SK-N-SH (cell line): Measurements from ENCODE around the gene RASAL2. TPM values are rescaled to one million over a fixed set of nuclear protein-coding genes. Genes with fewer than 3 reads are reported as not detected.
A peak's percentile ranks its signal among the peaks of the same experiment; 100 is the strongest.

Experiments used
- CTCF ChIA-PET: fragments of 300-600, 350-600 bp; formaldehyde crosslinking; extraction: SDS; loops from one replicate; lab custom pipeline; 2021; lab: Yijun Ruan, JAX
- POLR2A ChIA-PET: fragments of 350-600 bp; sonication (Branson Sonifier 250); formaldehyde crosslinking; extraction: SDS; loops from one replicate; lab custom pipeline; 2020; ENCODE audit warnings: antibody characterized with exemption, inconsistent platforms; lab: Yijun Ruan, JAX
- DNase-seq: peaks from one replicate; pipeline ENCODE4 v3.0.0; 2012
- H2AFZ ChIP-seq: fragments of 200-600 bp; sonication (generic); 2 replicates; pipeline ENCODE4 v1.8.1; 2016; ENCODE audit warnings: antibody characterized with exemption, mild to moderate bottlenecking, low read depth
- H3F3A ChIP-seq: fragments of 200-600 bp; sonication (generic); replicated peaks from 2 replicates; pipeline ENCODE3; 2016; ENCODE audit warnings: antibody characterized with exemption, mild to moderate bottlenecking; ENCODE audit not compliant: insufficient read depth
- H3K27ac ChIP-seq, 2 experiments: fragments of 200-500 bp in 1 of 2; fragments of 200-600 bp in 1 of 2; sonication (Bioruptor generic) in 1 of 2; sonication (generic), shearing (Covaris generic) in 1 of 2; 2 replicates each; pipeline versions ENCODE4 v1.5.1 to v1.6.1; 2014 to 2016; ENCODE audit warnings: low read depth in 2 of 2, inconsistent platforms in 1 of 2, low read length in 1 of 2, mild to moderate bottlenecking in 1 of 2, mixed read lengths in 1 of 2
- H3K27me3 ChIP-seq: fragments of 200-600 bp; sonication (generic), shearing (Covaris generic); 2 replicates; pipeline ENCODE4 v1.6.1; 2016; ENCODE audit warnings: mixed run types; ENCODE audit not compliant: insufficient read depth
- H3K36me3 ChIP-seq, 2 experiments: fragments of 200-500 bp in 1 of 2; fragments of 200-600 bp in 1 of 2; sonication (Bioruptor generic) in 1 of 2; sonication (generic) in 1 of 2; replicated peaks in 1 of 2; 2 replicates each; pipeline versions ENCODE3 to v1.5.1; 2014 to 2016; ENCODE audit warnings: low read length in 1 of 2, mild to moderate bottlenecking in 1 of 2; ENCODE audit not compliant: insufficient read depth in 2 of 2, control insufficient read depth in 1 of 2
- H3K4me1 ChIP-seq, 2 experiments: fragments of 200-500 bp in 1 of 2; fragments of 200-600 bp in 1 of 2; sonication (Bioruptor generic) in 1 of 2; sonication (generic), shearing (Covaris generic) in 1 of 2; 2 replicates each; pipeline versions ENCODE4 v1.5.1 to v1.6.1; 2014 to 2016; ENCODE audit warnings: low read depth in 1 of 2, low read length in 1 of 2, mixed run types in 1 of 2; ENCODE audit not compliant: insufficient read depth in 2 of 2, control insufficient read depth in 1 of 2
- H3K4me2 ChIP-seq: fragments of 200-600 bp; sonication (generic), shearing (Covaris generic); 2 replicates; pipeline ENCODE4 v1.6.1; 2017; ENCODE audit warnings: mixed run types
- H3K4me3 ChIP-seq, 2 experiments: fragments of 200-500 bp in 1 of 2; fragments of 200-600 bp in 1 of 2; sonication (Bioruptor generic) in 1 of 2; sonication (generic), shearing (Covaris generic) in 1 of 2; 2 replicates each; pipeline versions ENCODE4 v1.5.1 to v1.8.1; 2014 to 2016; ENCODE audit warnings: low read depth in 2 of 2, inconsistent platforms in 1 of 2, low read length in 1 of 2, mild to moderate bottlenecking in 1 of 2, mixed read lengths in 1 of 2, moderate library complexity in 1 of 2
- H3K79me2 ChIP-seq: fragments of 200-600 bp; sonication (generic); 2 replicates; pipeline ENCODE4 v1.8.1; 2017; ENCODE audit warnings: mild to moderate bottlenecking; ENCODE audit not compliant: insufficient read depth
- H3K9ac ChIP-seq: fragments of 200-600 bp; sonication (generic); 2 replicates; pipeline ENCODE4 v1.6.1; 2017; ENCODE audit warnings: mixed run types
- H3K9me2 ChIP-seq: fragments of 200-600 bp; sonication (generic); 2 replicates; pipeline ENCODE4 v1.6.1; 2017; ENCODE audit warnings: mixed run types
- H3K9me3 ChIP-seq: fragments of 200-600 bp; sonication (generic); 2 replicates; pipeline ENCODE4 v1.6.1; 2017; ENCODE audit warnings: mixed run types, mild to moderate bottlenecking, moderate library complexity
- H4K20me1 ChIP-seq: fragments of 200-600 bp; sonication (generic); 2 replicates; pipeline ENCODE4 v1.6.1; 2017; ENCODE audit warnings: mild to moderate bottlenecking, mixed run types; ENCODE audit not compliant: insufficient read depth
- CHD2 ChIP-seq: fragments of 150-350 bp; IDR thresholded peaks from 2 replicates; pipeline ENCODE4 v1.6.1; 2018; ENCODE audit warnings: low read length; ENCODE audit not compliant: partially characterized antibody
- ELF1 ChIP-seq: IDR thresholded peaks from 2 replicates; pipeline ENCODE4 v1.4.0; 2012
- EP300 ChIP-seq, 2 experiments: IDR thresholded peaks; 2 replicates each; pipeline versions ENCODE4 v1.4.0 to v1.6.1; 2012; ENCODE audit warnings: borderline replicate concordance in 1 of 2, low read depth in 1 of 2, low read length in 1 of 2
- EZH2phosphoT487 ChIP-seq: fragments of 200-600 bp; sonication (generic); IDR thresholded peaks from 2 replicates; pipeline ENCODE4 v1.6.1; 2017; ENCODE audit warnings: low read depth, mixed run types, mild to moderate bottlenecking, antibody characterized with exemption, moderate library complexity, borderline replicate concordance
- FOXJ3 ChIP-seq: sonication (generic); formaldehyde crosslinking; IDR thresholded peaks from 2 replicates; pipeline ENCODE4 v1.5.1; 2020; ENCODE audit warnings: mild to moderate bottlenecking, missing genetic modification reagents
- IRF3 ChIP-seq: fragments of 150-350 bp; IDR thresholded peaks from 2 replicates; pipeline ENCODE4 v1.6.1; 2016; ENCODE audit warnings: mild to moderate bottlenecking, low read depth, low read length
- JUND ChIP-seq: IDR thresholded peaks from 2 replicates; pipeline ENCODE4 v1.4.0; 2012
- MAX ChIP-seq: IDR thresholded peaks from 2 replicates; pipeline ENCODE4 v1.4.0; 2012; ENCODE audit warnings: low read depth
- MXI1 ChIP-seq: IDR thresholded peaks from 2 replicates; pipeline ENCODE4 v1.6.1; 2012; ENCODE audit warnings: mild to moderate bottlenecking, low read depth, low read length, improper control_type of control experiment
- NRF1 ChIP-seq: IDR thresholded peaks from 2 replicates; pipeline ENCODE4 v1.6.1; 2012; ENCODE audit warnings: low read depth, mild to moderate bottlenecking, low read length
- PBX3 ChIP-seq: IDR thresholded peaks from 2 replicates; pipeline ENCODE4; 2012
- POLR2AphosphoS5 ChIP-seq: IDR thresholded peaks from 2 replicates; pipeline ENCODE4 v1.6.1; 2012; ENCODE audit warnings: low read depth, low read length
- RAD21 ChIP-seq: IDR thresholded peaks from 2 replicates; pipeline ENCODE4 v1.6.1; 2012; ENCODE audit warnings: mild to moderate bottlenecking, low read length
- RCOR1 ChIP-seq: fragments of 150-350 bp; IDR thresholded peaks from 2 replicates; pipeline ENCODE4 v1.6.1; 2017; ENCODE audit warnings: antibody characterized with exemption, low read length
- REST ChIP-seq: IDR thresholded peaks from 2 replicates; pipeline ENCODE4 v1.6.1; 2012; ENCODE audit warnings: mild to moderate bottlenecking, low read depth, low read length, moderate library complexity
- RFX5 ChIP-seq: IDR thresholded peaks from 2 replicates; pipeline ENCODE4 v1.6.1; 2012; ENCODE audit warnings: mild to moderate bottlenecking, improper control_type of control experiment, low read length
- RXRA ChIP-seq: IDR thresholded peaks from 2 replicates; pipeline ENCODE4 v1.4.0; 2012; ENCODE audit warnings: low read depth, mild to moderate bottlenecking, borderline replicate concordance
- SIN3A ChIP-seq: IDR thresholded peaks from 2 replicates; pipeline ENCODE4 v1.6.1; 2012; ENCODE audit warnings: low read depth, mild to moderate bottlenecking, low read length, moderate library complexity, borderline replicate concordance
- SMC3 ChIP-seq: IDR thresholded peaks from 2 replicates; pipeline ENCODE4 v1.6.1; 2012; ENCODE audit warnings: low read depth, low read length, improper control_type of control experiment
- TCF12 ChIP-seq: IDR thresholded peaks from 2 replicates; pipeline ENCODE4 v1.4.0; 2012
- USF1 ChIP-seq: IDR thresholded peaks from 2 replicates; pipeline ENCODE4 v1.4.0; 2012; ENCODE audit warnings: low read depth, borderline replicate concordance
- USF2 ChIP-seq: fragments of 150-350 bp; IDR thresholded peaks from 2 replicates; pipeline ENCODE4 v1.6.1; 2017; ENCODE audit warnings: antibody characterized with exemption, low read length, low read depth, borderline replicate concordance
- YY1 ChIP-seq: IDR thresholded peaks from 2 replicates; pipeline ENCODE4 v1.4.0; 2012; ENCODE audit warnings: low read depth, mild to moderate bottlenecking
- ZBTB33 ChIP-seq: IDR thresholded peaks from 2 replicates; pipeline ENCODE4 v1.4.0; 2012; ENCODE audit warnings: low read depth, borderline replicate concordance
- WGBS: methylation state at CpG from one replicate; pipeline ENCODE4 v1.1.6; 2017; ENCODE audit warnings: low lambda C conversion rate; 5-methylcytosine and 5-hydroxymethylcytosine counted together
- polyA plus RNA-seq, 3 experiments: library from polyadenylated mRNA; depleted of rRNA; stranded (reverse); fragments of >200 nt; gene quantifications; 2 replicates each; pipeline ENCODE4 v1.2.3, GENCODE V29; 2012

The RASAL2 gene
- polyA plus RNA-seq, 1 of the 3 experiments (the other 2 are of a cell fraction) = 6.9 TPM

- peak overlapping the region; percentile 84 for H2AFZ ChIP-seq
- H3F3A ChIP-seq = peaks cover 4% of the 10 kb centered on the region
- peaks cover 15% of the 10 kb centered on the region for H4K20me1 ChIP-seq
- H3K79me2 ChIP-seq = peaks cover 48% of the 10 kb centered on the region
- peak overlapping the region; percentile 72 for H3K9ac ChIP-seq
- no peaks in the 10 kb centered on the region for H3K36me3 ChIP-seq
- H3K9me3 ChIP-seq = no peaks in the 10 kb centered on the region
- H3K4me2 ChIP-seq = peak overlapping the region; percentile 86
- no peaks in the 10 kb centered on the region for H3K9me2 ChIP-seq
- H3K4me3 ChIP-seq = peak overlapping the region; percentile 73 to 99
- WGBS = 0% methylated on average over 26 of the region's 42 CpGs
- POLR2A ChIA-PET = interaction anchor here (2.0 kb wide), 1 partner anchor 62 kb away, joined by 5 read pairs; no protein-coding TSS in a partner anchor
- CTCF ChIA-PET = interaction anchor here (1.3 to 2.2 kb wide), 6 partner anchors 8 to 207 kb away, joined by 3 to 9 read pairs (median 8); no protein-coding TSS in a partner anchor
- peaks cover 13 to 30% of the 10 kb centered on the region in 2 experiments for H3K4me1 ChIP-seq
- H3K27me3 ChIP-seq = no peaks in the 10 kb centered on the region
- peak overlapping the region; percentile 88 to 92 for H3K27ac ChIP-seq
- peak; percentile 94 for DNase-seq
- TF ChIP-seq PBX3 (peak; percentile 76), RXRA (no peak; the same call in 1 of the 2 replicates), RAD21 (0 out of 2 replicates have a peak, but pooled peaks have one; percentile 13), SIN3A (0 out of 2 replicates have a peak, but pooled peaks have one; percentile 7), YY1 (peak; percentile 53; the same call in 1 of the 2 replicates), MAX (peak; percentile 97), SMC3 (no peak), ZBTB33 (no peak), EZH2phosphoT487 (no peak), RCOR1 (no peak), USF2 (no peak), CHD2 (peak; percentile 54), FOXJ3 (CRISPR knock-in tag) (no peak), REST (no peak), EP300 (IDR thresholded peaks at IDR 0.05; ENCODE audit: borderline replicate concordance in 1 of 2, low read depth in 1 of 2, low read length in 1 of 2) (peak in 1 of 2 experiments; percentile 43; a peak in 1 of 4 replicates), MXI1 (peak; percentile 82), IRF3 (no peak), TCF12 (peak; percentile 20; the same call in 1 of the 2 replicates), JUND (no peak), USF1 (no peak), ELF1 (no peak), POLR2AphosphoS5 (peak; percentile 80), RFX5 (no peak), NRF1 (no peak; the same call in 1 of the 2 replicates)
These were observed 382 bp upstream of the RASAL2 start for GRCh38 chr1:178093494-178093950.
